Activated CD8-positive, alpha-beta memory T cell treated with anti-CD3 and anti-CD28 coated beads, Interleukin-2, amount 50 U/mL, for 1 hour (primary cell): ENCODE results near the gene CNN3.
"Not testable (repeated sequence)": the region's sequence is repeated elsewhere in the genome, so short reads cannot be mapped to it uniquely, and the experiment has no call there.

Experiments used
- DNase-seq: peaks from one replicate; pipeline ENCODE4 v3.0.0-alpha.2; 2020; ENCODE audit errors: extremely low read depth

CNN3 gene

DNA sequence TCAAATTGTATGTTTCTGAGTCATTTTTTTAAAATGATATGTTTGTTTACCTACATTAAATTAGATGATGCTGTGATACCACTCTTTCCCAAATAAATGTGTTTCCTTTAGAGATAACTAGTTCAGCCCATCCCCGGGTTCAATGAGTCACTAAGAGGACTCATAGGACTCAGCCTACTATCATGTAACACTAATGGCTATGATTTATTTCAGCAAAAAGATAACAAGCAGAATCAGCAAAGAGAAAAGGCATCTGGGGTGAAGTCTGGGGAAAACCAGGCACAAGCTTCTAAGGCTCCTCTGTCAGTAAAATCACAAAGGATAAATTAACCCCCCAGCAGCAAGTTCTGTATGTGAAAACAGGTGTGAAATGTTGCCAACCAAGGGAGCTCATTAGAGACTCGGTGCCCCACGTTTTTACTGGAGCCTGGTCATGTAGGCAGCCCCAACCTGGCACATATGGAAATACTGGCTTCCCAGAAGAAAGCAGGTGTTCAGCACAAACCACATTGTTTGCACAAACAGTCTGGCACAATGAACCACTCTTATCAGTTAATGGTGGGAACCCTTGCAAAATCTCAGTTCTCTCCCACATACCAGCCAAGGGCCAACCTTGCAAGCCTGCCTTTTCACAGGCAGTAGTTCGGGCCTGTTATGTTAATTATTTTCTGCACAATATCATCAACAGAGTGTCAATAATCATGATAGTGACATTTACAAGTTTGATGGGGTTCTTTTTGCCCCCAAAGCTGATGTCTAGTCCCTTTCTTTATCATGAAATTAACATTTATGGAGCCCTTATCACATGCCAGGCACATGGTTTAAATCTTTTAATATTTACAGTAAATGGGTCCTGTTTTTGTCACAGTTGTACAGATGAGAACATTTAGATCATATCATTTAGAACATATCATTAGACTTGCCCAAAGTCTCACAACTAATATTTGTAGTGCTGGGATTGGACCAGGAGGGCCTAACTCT is 23.1 kb upstream of the CNN3 start:
- DNase-seq = no peak

DNA sequence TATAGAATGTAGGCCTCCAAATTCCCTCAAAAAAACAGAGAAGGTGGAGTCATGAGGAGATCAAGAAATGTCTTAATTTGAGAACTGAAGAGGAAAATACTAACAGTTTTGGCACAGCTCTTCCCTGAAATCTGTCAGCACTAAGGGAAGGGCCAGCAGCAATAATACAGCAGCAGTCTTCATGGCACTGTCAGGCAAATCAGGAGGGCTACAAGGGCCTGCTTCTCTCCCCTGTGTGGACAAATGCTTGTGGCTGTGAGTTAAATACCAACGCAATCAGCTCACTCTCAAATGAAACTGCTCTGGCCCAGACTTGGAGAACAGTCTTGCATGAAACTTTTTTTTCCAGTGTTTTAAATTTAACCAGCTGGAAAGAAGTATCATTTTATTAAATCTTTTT is 20.5 kb upstream of the CNN3 start:
- DNase-seq = no peak

DNA sequence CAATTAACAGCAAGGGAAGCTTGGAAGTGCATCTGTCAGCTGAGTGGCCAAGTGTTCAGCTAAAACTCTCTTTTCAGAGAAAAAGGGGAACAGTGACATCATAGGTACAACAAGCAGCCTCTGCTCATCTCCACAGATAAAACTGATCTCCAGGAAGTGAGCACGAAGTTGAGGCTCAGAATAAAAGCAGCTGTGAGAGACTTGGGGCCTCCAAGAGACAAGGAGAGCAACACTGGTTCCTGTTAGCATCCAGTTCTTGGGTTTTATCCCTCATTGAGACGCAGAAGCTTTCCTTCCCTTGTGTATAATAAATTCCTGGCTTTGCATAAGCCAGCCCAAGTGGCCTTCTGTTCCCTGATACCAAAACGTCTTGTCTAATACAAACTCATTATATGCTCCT is 20.0 kb upstream of the CNN3 start:
- no peak for DNase-seq

DNA sequence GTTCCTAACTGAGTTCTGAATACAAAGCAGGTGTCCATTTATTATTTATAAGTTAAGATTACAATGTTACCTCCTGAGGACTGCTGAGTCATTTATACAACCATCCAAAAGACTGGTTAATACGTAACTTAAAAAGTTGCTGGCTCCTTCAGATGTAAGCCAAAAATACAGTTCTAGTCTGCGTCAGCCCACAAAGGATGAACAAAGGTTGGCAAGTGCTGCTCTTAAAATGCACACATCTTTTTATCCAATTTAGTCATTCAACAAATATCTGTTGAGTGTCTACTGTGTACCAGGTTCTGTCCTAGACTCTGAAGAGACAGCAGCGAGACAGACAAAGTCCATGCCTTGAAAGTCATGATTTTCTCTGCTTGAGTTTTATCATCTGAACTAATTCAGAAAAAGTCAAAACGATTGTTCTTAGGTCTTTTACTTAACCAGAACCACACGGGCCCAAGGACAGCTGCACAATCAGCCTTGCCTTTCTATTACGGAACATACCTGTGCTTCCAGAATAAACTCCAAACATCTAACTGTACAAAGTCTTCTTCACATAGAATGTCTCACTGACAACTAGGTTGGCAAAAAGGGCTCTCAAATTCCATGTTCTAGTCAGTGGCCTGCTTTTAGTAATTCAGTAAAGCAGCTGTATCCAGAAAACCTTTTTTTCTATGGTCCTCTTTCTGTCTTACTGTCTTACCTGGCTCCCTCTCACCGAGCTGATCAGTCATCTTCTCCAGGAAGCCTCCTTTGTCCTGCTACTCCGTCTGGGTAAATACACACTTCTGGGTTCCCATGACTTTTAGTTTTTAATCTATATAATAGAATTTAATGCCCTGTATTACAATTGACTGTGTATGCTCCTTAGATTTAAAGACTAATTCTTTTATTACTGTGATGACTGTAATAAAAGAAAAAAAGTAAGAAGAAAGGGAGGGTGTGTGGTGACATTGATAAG is 15.5 kb upstream of the CNN3 start:
- no peak for DNase-seq

DNA sequence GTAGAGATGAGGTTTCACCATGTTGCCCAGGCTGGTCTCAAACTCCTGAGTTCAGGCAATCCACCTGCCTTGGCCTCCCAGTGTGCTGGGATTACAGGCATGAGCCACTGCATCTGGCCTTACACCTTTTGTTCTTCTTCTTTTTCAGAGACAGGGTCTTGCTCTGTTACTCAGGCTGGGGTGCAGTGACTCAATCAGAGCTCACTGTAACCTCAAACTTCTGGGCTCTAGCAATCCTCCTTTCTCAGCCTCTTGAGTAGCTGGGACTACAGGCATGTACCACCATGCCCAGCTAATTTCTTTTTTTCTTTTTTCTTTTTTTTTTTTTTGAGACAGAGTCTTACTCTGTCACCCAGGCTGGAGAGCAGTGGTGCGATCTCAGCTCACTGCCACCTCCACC is 14.6 kb upstream of the CNN3 start:
- DNase-seq = not testable (repeated sequence)

DNA sequence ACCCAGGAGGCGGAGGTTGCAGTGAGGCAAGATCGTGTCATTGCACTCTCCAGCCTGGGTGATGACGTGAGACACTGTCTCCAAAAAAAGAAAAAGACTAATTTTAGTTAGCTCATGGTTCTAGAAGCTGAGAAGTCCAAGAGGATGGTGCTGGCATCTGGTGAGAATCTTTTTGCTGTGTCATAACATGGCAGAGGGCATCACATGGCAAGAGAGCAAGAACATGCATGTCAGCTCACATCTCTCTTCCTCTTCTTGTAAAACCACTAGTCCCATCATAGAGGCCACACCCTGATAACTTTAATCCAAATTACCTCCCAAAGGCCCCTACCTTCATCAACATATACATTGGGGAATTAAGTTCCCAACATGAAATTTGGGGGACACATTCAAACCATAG is 13.8 kb upstream of the CNN3 start:
- DNase-seq = no peak

DNA sequence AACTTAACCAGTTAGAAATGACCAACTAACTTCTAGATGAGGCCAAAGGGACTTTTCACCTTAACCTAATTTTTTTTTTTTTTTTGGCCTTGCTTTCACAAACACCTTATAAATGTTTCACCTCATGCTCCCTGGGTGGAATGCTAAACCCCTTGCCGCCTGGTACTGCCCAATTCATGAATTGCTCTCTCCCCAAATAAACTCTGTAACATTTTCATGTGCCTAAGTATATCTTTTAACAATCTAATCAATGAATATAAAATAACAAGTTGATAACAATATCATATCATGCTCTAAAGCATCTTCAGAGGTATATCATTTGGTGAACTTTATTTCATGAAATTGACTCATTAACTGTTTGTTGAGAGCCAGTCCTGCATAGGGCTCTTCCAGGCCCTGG is 10.9 kb upstream of the CNN3 start:
- no peak for DNase-seq

DNA sequence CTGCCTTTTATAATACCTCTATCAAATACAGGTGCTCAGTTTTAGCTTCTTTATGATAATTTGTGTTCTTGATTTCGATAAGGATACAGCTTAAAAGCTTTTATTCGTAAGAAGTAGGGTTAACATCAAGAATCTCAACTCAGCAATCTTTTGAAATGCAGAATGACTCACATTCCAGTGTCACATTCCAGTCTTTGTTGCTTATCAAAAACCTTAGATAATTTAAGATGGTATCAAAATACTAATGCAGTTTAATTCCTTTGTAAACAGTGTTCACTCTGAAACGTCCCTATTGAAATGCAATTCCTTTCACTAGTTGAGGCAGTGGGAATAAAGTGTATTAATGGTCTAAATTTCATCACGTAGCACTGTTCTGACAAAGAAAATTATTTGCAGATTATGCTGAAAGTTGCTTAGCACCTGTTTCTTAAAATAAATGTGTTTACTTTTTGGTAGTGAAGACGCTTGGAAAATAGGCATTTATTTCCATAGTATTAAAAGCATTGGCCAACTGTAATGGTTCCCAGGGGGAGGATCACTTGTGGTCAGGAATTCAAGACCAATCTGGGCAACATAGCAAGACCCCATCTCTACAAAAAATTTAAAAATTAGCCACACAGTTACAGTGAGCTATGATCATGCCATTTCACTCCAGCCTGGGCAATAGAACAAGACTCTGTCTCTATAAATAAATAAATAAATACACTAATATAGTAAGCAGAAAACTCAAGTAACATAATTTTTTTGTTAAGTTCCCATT is 10.1 kb upstream of the CNN3 start:
- no peak for DNase-seq

DNA sequence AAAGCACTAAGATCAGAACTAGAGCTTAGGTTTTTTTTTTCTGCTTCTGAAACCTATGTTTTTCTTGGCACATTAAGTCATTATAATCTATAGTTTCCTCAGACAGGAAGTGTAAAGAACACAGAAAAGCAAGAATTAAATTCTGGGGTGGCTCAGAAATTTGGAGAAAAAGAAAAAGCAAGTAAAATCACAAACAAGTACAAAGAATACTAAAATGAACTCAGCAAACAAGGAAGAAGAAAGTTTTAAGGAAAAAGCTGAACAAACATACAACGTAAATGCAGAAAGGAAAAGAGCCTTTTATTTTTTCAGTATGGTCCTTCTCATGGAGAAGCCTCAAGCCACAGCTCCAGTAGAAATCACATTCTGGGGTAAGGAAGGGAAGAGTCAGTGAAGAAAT is 8.6 kb upstream of the CNN3 start:
- DNase-seq = no peak

DNA sequence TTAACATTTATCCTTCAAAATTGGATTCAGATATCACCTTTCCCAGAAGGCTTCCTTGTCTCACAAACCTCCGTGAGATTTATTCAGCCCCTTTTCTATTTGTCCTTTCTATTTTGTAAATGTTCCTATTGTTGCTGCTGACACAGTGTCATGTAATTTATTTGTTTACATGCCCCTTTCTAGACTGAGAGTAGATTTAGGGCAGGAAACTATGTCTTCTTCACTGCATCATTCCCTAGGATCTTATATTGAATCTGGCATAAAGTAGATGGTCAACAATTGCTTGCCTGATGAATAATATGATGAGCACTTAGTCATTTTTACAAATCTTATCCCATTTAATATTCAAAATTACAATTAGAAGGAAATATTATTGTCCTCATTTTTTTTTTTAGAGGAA is 8.1 kb upstream of the CNN3 start:
- DNase-seq = no peak

DNA sequence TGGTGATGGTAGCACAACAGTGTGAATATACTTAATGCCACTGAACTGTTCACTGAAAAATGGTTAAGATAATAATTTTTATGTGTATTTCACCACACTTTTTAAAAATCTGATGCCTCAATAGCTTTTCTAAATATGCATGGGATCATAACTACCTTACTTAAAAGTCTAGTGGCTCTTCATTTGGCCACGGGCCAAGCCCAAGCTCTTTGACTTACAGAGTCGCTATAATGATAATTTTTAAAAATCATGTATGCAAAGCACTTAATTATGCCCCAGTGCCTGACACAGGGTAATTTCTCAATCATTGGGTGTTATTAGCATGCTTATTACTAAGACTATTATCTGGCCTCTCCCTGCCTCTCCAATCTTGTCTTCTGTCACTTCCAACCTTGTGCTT is 7.6 kb upstream of the CNN3 start:
- DNase-seq = no peak

DNA sequence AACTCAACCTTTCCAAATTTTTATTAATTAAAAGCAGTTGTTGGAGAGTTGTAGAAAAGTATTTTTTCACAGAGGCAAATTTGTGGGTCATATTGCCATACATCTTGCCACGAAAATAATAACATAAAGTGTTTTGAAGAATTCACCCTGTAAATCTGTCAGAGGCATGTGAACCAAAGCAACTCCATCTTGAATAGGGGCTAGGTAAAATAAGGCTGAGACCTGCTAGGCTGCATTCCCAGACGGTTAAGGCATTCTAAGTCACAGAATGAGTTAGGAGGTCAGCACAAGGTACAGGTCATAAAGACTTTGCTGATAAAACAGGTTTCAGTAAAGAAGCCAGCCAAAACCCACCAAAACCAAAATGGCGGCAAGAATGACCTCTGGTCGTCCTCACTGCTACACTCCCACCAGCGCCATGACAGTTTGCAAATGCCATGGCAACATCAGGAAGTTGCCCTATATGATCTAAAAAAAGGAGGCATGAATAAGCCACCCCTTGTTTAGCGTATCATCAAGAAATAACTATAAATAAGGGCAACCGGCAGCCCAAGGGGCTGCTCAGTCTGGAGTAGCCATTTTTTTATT is 4.4 kb upstream of the CNN3 start:
- no peak for DNase-seq

DNA sequence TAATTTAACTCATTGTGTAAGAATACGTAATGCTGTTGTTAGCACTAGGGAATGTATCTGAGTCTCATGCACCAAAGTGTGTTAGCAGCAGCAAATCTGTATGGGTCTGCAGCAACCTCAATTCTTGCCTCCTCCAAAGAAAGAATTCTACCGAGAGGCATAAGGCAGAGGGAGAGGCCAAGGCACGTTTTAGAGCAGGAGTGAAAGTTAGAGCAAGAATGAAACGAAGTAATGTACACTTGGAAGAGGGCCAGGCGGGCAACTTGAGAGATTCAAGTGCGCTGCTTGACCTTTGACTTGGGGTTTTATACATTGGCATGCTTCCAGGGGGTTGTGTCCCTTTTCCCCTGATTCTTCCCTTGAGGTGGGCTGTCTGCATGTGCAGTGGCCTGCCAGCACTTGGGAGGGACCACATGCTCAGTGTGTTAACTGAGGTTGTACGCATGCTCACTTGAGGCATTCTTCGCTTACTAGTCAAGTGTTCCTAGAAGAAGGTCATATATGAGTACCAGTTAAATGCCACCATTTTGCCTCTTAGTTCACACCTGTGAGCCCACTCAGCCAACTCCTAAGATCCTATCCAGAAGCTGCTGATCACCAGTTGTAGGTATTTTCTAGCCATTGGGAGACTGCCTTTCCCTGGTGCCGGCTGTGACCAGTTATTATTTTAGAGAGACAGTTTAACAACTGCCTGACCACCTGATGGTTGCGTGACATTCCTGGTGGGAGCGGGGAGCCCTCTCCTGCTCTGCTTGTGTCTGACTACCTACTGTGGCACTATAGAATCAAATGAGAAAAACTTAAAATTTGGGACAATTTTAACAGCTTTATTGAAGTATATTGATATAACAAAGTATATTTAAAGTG is 2.7 kb upstream of the CNN3 start:
- DNase-seq = no peak

DNA sequence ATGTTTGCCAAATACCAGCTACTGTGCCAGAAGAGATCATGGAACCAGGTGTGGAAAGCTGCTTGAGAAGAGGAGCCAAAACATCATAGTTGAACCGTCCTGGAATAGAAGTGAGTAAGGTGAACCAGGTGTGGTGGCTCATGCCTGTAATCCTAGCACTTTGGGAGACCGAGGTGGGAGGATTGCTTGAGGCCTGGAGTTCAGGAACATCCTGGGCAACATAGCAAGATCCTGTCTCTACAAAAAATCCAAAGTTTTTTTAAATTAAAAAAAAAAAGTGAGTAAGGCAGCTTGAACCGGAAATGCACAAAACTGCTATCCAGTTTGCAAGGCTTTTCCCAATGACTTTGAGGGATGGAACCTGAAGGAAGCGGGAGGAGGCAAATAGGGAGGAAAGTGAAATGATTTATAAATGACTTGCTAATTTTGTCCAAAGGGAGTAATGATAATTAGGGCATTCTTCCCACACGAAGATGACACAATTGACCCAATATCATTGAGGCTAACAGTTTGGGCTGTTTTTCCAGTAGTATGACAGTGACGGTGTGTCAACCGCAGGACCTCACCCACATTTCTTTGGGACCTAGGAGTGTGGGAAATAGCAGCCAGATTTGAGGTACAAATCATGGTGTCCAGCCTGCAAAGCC is 1.5 kb upstream of the CNN3 start:
- DNase-seq = no peak

DNA sequence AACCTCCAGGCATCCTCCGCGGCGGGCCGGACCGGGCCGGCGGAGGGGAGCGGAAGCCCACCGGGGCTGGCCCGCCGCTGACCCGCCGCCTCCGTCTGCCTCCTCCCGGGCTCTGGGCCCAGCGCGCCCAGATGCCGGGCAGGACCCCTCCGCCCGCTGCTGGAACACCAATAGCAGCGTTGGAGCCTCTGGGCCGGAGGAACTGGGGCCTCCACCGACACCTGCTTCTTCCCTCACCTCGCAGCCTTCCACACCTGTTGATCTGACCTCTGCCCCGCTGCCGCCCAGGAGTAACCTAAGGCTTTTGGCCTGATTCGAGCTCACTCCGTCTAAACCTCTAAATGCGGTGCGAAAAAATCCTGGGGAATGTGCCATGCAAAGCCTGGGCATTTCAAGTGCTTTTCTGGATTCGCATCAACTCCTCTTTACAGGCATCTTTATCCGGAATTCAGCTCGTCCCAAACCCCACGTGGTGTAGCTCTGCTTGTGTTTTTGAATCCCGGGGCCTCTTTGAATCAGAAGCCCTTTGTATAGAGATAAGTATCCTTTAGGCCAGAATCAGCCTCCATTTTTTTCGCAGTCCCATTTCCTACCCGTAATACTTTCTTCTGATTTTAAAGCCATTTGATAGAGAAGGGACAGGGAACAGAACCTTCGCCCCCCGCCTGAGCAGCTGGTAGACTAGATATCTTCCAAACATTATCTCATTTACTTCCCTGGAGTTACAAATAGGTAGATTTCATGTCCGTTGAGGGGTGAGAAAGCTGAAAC is 680 bp upstream of the CNN3 start:
- DNase-seq = no peak

DNA sequence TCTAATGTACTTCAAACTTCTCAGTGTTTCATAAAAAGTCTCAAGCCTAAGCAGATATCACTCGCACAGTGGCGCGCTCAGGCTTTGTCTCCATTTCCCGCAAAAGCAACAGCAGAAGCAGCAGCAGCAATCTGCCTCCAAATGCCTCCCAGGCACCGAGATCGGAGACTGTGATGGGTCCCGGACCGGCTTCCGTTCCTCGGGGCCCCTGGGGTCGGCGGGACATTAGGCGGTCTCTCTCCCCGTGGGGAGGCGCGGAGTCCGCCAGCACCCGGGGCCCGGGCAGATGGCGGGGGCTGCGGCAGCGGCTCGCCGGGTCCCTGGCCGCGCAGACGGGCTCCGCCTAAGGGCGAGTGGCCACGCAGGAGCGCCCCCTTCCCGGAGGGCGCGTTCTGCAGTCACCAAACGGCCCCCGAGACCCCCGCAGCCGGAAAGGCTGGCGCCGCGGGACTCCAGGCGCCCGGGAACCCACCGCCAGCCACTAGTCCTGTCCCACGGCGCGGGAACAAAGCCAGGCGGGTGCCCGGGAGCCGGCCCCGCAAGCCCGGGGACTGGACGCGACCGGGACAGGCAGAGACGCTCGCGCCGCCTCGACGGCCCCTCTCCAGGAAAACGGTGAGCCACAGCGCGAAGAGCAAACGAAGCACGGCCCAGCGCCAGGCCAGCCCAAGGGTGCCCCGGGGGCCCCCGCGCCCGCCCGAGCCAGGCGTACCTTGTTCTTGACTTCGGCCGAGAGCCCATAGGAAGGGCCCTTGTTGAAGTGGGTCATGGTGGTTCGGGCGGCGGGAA is 590 bp downstream of the CNN3 start:
- no peak for DNase-seq

DNA sequence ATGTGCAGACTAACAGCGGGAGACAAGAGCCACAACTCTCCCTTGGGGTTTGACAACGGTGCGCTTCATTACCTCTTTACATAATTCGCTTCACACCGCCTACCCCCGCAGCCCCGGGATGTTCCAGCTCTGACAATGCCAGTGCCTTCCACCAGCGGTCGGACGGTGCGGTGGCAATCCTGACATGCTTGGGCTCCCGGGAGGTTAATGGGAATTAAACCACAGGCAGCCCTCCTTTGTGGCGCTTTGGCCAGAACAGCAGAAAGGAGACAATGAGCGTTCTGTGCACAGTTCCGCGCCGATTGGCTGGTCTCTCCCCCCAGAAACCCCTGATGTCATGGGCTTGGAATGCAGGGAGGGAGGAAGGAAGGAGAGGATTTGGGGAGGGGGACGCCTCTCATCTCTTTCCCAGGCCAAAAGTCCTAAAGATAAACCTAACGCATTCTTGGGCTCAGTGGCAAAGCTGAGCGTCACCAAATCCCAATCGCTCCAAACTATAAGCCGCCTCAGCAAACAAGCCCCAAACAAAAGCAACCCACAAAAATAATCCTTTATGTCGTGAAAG is 1.3 kb downstream of the CNN3 start:
- DNase-seq = no peak

DNA sequence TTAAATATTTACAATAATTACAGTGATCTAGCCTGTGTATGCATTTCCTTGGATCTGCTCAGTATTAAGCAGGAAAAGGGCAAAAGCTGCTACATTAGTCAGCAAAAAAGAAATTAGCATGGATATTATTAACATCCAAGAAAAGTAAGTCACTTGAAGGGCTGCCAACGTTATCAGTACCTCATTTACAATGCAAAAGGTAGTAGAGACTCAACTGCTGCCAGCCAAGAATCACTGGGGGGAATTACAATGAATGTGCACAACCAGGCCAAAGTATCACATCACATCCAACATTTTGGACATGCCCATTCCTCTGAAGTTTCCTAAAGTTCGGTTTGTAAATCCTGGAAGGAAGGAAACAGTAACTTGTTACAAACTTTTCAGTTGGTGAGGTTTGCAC is 1.9 kb downstream of the CNN3 start:
- DNase-seq = no peak
